ENCODE results near the gene GOLGA8M.
"Not testable (repeated sequence)": the region's sequence is repeated elsewhere in the genome, so short reads cannot be mapped to it uniquely, and the experiment has no call there.

Gene GOLGA8M

GRCh38 chr15:28712270-28712669 lies at the start of gene GOLGA8M:
TSS of gene GOLGA8M (minus strand) at chr15:28712421. CDS start at chr15:28712323, 98 bp downstream.
- not testable (repeated sequence) for DNase-seq

GRCh38 chr15:28742890-28743289 lies 30.7 kb upstream of the GOLGA8M start:
- DNase-seq, result not testable (repeated sequence)

- peak; percentile 81 for DNase-seq
Measured at GRCh38 chr15:28738590-28739292, 26.5 kb upstream of the GOLGA8M start.

- not testable (repeated sequence) for DNase-seq
Measured at GRCh38 chr15:28738200-28738561, 26.0 kb upstream of the GOLGA8M start.

GRCh38 chr15:28737521-28738199 lies 25.4 kb upstream of the GOLGA8M start:
- not testable (repeated sequence) for DNase-seq

GRCh38 chr15:28728061-28728460 lies 15.8 kb upstream of the GOLGA8M start:
- peak; percentile 22 for DNase-seq

- DNase-seq, result not testable (repeated sequence)
Measured at GRCh38 chr15:28727026-28727425, 14.8 kb upstream of the GOLGA8M start.

GRCh38 chr15:28726102-28726501 lies 13.9 kb upstream of the GOLGA8M start:
- no peak for DNase-seq

- DNase-seq, result no peak
Measured at GRCh38 chr15:28725556-28725955, 13.3 kb upstream of the GOLGA8M start.

- not testable (repeated sequence) for DNase-seq
Measured at GRCh38 chr15:28723986-28724385, 11.8 kb upstream of the GOLGA8M start.

GRCh38 chr15:28719626-28720025 lies 7.4 kb upstream of the GOLGA8M start:
- DNase-seq, result not testable (repeated sequence)

- not testable (repeated sequence) for DNase-seq
Measured at GRCh38 chr15:28718576-28718975, 6.4 kb upstream of the GOLGA8M start.

- not testable (repeated sequence) for DNase-seq
Measured at GRCh38 chr15:28714176-28714575, 2.0 kb upstream of the GOLGA8M start.

- not testable (repeated sequence) for DNase-seq
Measured at GRCh38 chr15:28703927-28704326, 8.3 kb downstream of the GOLGA8M start.

- not testable (repeated sequence) for DNase-seq
Measured at GRCh38 chr15:28702427-28702826, 9.8 kb downstream of the GOLGA8M start.

- not testable (repeated sequence) for DNase-seq
Measured at GRCh38 chr15:28694006-28694751, 18.0 kb downstream of the GOLGA8M start.

- DNase-seq, result not testable (repeated sequence)
Measured at GRCh38 chr15:28693021-28693420, 19.2 kb downstream of the GOLGA8M start.

GRCh38 chr15:28673533-28673932 lies 38.7 kb downstream of the GOLGA8M start:
- DNase-seq, result not testable (repeated sequence)

GRCh38 chr15:28672122-28672521 lies 40.1 kb downstream of the GOLGA8M start:
- DNase-seq, result not testable (repeated sequence)

- not testable (repeated sequence) for DNase-seq
Measured at GRCh38 chr15:28666402-28666801, 45.8 kb downstream of the GOLGA8M start.

- not testable (repeated sequence) for DNase-seq
Measured at GRCh38 chr15:28664575-28664974, 47.6 kb downstream of the GOLGA8M start.

GRCh38 chr15:28663717-28664116 lies 48.5 kb downstream of the GOLGA8M start:
- not testable (repeated sequence) for DNase-seq

- not testable (repeated sequence) for DNase-seq
Measured at GRCh38 chr15:28660750-28661149, 51.5 kb downstream of the GOLGA8M start.

- not testable (repeated sequence) for DNase-seq
Measured at GRCh38 chr15:28656018-28656360, 56.2 kb downstream of the GOLGA8M start.

Measured in activated CD4-positive, alpha-beta T cell treated with anti-CD3 and anti-CD28 coated beads, Interleukin-2, amount 50 U/mL, for 16 hours (primary cell).